Calu3 (cell line): ENCODE results near the gene ZNF689. TPM values are rescaled to one million over a fixed set of nuclear protein-coding genes. Genes with fewer than 3 reads are reported as not detected.

Source experiments
- BruUV-seq: library from RNA; stranded (reverse); fragments of 400-500 nt; replicated peaks from 2 replicates; lab custom pipeline; 2021; lab: Mats Ljungman, UMichigan
- CTCF ChIA-PET: fragments of 300-600 bp; sonication (Branson Sonifier 250); formaldehyde crosslinking; loops from one replicate; lab custom pipeline; 2022; ENCODE audit warnings: antibody characterized with exemption; lab: Charles Lee
- DNase-seq: peaks from one replicate; pipeline ENCODE4 v3.0.0; 2022
- H3K27ac Mint-ChIP-seq: one replicate; pipeline ENCODE4 v1.8.0; 2022; ENCODE audit warnings: mixed read lengths; ENCODE audit not compliant: unreplicated experiment
- H3K27me3 Mint-ChIP-seq: one replicate; pipeline ENCODE4 v1.8.0; 2022; ENCODE audit warnings: mixed read lengths; ENCODE audit not compliant: unreplicated experiment
- H3K36me3 Mint-ChIP-seq: one replicate; pipeline ENCODE4 v1.8.0; 2022; ENCODE audit warnings: mild to moderate bottlenecking, moderate library complexity, mixed read lengths; ENCODE audit not compliant: insufficient read depth, unreplicated experiment
- H3K4me1 Mint-ChIP-seq: one replicate; pipeline ENCODE4 v1.8.0; 2022; ENCODE audit warnings: mild to moderate bottlenecking, low read depth, mixed read lengths; ENCODE audit not compliant: unreplicated experiment
- H3K4me3 Mint-ChIP-seq: one replicate; pipeline ENCODE4 v1.8.0; 2022; ENCODE audit warnings: mild to moderate bottlenecking, low read depth, moderate library complexity, mixed read lengths; ENCODE audit not compliant: unreplicated experiment
- H3K9me3 Mint-ChIP-seq: one replicate; pipeline ENCODE4 v1.8.0; 2022; ENCODE audit warnings: low read depth, mixed read lengths; ENCODE audit not compliant: unreplicated experiment
- intact Hi-C: fragments of 100-400 bp; cut with micrococcal nuclease; formaldehyde crosslinking; loops from one replicate; pipeline ENCODE4 v1.10.0; 2022; ENCODE audit not compliant: unreplicated experiment
- total RNA-seq: library from RNA; stranded (reverse); gene quantifications from 2 replicates; pipeline ENCODE4 v1.2.3, GENCODE V29; 2022
- TF ChIP-seq, protein P1 (sequence below): fragments of 200-600 bp; IDR thresholded peaks from one replicate; pipeline ENCODE4 v1.8.0; 2022; ENCODE audit warnings: antibody characterized with exemption; ENCODE audit not compliant: unreplicated experiment

Gene ZNF689
- total RNA-seq, 1 experiment from 2014 or later, result 10.4 TPM

DNA sequence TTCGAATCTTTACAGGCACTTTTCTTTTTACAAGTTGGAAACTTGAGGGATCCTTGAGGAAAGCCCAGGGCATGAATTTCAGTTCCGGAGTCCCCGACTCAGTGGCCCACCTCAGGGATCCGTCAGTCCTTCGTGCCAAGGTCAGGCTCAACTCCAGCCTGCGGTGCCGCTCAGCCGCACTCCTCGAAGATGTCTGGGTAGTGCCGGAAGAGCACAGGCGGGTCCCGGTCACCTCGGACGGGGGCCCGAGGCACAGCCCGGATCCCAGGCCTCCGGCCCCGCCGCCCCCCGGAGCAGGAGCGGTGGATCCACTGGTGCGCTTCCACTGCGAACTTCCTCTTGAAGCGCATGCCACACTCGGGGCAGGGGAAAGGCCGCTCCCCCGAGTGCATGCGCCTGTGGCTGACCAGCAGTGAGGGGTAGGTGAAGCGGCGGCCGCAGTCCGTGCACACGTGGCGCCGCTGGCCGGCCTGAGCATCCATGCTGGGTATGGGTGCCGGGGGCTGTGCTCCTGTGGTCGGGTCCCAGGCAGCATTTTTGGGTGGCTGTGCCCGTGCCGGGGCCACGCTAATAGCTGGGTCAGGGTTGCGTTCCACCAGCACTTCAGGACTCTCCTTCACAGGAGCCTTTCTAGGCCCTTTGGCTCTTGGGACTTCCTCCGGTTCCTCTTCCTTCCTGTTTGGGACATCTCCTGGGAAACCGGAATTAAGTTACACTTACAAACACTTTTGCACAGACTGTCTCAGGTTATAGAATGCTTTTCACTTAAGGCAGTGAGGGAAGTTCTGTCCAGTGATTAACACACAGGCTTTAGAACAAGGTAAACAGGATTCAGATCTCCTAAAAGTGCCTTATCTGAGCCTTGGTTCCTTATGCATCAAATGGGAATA is 40.2 kb downstream of the ZNF689 start:
- intact Hi-C loops, result loop anchor here (5.0 kb wide), 1 partner anchor 57 kb away; no protein-coding TSS in a partner anchor
- BruUV-seq, result TSS peak; percentile 27
- TF ChIP-seq, protein P1, sequence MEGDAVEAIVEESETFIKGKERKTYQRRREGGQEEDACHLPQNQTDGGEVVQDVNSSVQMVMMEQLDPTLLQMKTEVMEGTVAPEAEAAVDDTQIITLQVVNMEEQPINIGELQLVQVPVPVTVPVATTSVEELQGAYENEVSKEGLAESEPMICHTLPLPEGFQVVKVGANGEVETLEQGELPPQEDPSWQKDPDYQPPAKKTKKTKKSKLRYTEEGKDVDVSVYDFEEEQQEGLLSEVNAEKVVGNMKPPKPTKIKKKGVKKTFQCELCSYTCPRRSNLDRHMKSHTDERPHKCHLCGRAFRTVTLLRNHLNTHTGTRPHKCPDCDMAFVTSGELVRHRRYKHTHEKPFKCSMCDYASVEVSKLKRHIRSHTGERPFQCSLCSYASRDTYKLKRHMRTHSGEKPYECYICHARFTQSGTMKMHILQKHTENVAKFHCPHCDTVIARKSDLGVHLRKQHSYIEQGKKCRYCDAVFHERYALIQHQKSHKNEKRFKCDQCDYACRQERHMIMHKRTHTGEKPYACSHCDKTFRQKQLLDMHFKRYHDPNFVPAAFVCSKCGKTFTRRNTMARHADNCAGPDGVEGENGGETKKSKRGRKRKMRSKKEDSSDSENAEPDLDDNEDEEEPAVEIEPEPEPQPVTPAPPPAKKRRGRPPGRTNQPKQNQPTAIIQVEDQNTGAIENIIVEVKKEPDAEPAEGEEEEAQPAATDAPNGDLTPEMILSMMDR, result no peak
- CTCF ChIA-PET, result interaction anchor here (1.3 to 2.6 kb wide), 3 partner anchors 9 to 140 kb away, joined by 4 to 12 read pairs (median 12); partner anchors contain the start of gene DCTPP1
- Mint-ChIP-seq H3K27me3 (peaks cover 11% of the 10 kb centered on the region), H3K36me3 (peaks cover 28% of the 10 kb centered on the region), H3K9me3 (no peaks in the 10 kb centered on the region), H3K4me1 (peaks cover 40% of the 10 kb centered on the region), H3K27ac (peak overlapping the region; percentile 93), H3K4me3 (peak overlapping the region; percentile 84)
- DNase-seq, result no peak

DNA sequence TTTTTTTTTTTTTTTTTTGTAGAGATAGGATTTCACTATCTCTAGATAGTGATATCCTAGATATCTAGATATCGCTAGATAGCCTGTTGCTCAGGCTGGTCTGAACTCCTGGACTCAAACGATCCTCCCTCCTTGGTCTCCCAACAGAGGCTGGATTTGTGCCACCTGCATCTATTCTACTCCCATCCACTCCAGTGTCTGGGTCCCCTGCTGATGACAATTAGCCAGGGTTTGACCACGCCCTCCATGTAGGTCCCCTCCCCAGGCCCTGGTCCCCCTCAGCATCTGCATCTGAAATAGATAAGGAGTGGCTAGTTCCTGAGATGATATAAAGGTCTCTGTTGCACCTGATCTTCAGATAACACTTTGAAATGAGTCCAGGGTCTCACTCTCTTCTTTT is 40.9 kb downstream of the ZNF689 start:
- Mint-ChIP-seq H3K4me1 (peaks cover 33% of the 10 kb centered on the region), H3K4me3 (no peak overlapping the region), H3K36me3 (peaks cover 28% of the 10 kb centered on the region), H3K27ac (no peak overlapping the region), H3K9me3 (no peaks in the 10 kb centered on the region), H3K27me3 (peaks cover 11% of the 10 kb centered on the region)
- DNase-seq, result no peak
- intact Hi-C loops, result no loop called here
- TF ChIP-seq, protein P1, result no peak
- BruUV-seq, result no TSS peak
- CTCF ChIA-PET, result no interaction called here

DNA sequence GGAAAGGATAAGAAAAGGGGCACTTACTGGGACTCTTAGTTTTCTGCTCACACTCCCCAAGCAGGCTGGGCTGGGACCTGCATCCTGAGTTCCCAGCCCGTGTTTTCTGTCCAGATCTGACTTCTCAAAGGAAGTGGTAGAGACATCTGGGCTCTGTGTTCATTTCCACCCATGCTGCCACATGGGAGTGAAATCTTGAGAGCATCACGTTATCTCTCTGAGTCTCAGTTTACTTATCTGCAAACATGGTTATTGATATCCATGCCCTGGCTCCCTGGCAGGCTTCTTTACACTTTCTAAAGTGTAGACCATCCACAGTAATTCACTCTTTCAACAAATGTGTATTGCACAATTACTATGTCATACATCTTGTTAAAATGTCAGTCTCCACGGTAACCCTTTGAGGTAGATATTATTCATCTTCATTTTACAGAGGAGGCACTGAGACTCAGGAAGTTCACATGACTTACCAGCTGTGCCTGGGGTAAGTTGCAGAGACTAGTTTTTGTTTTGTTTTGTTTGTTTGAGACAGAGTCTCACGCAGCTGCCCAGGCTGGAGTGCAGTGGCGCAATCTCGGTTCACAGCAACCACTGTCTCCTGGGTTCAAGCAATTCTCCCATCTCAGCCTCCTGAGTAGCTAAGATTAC is 42.1 kb downstream of the ZNF689 start:
- intact Hi-C loops, result no loop called here

More for the DNA sequence above, 42.1 kb downstream of the ZNF689 start:
- peaks cover 11% of the 10 kb centered on the region for H3K27me3 Mint-ChIP-seq
- no TSS peak for BruUV-seq
- TF ChIP-seq, protein P1, result no peak
- H3K9me3 Mint-ChIP-seq, result no peaks in the 10 kb centered on the region
- CTCF ChIA-PET, result interaction anchor here (0.7 kb wide), 1 partner anchor 70 kb away, joined by 7 read pairs; no protein-coding TSS in a partner anchor
- H3K4me3 Mint-ChIP-seq, result no peak overlapping the region
- peaks cover 27% of the 10 kb centered on the region for H3K4me1 Mint-ChIP-seq
- no peak overlapping the region for H3K27ac Mint-ChIP-seq
- peaks cover 24% of the 10 kb centered on the region for H3K36me3 Mint-ChIP-seq
- no peak for DNase-seq
